NCI-H128 (cell line): ENCODE results near the gene RAB38.

Experiments used
- DNase-seq: peaks from one replicate; lab custom pipeline; 2025; ENCODE audit not compliant: unreplicated experiment; lab: John Stamatoyannopoulos, UW

The RAB38 gene

DNA sequence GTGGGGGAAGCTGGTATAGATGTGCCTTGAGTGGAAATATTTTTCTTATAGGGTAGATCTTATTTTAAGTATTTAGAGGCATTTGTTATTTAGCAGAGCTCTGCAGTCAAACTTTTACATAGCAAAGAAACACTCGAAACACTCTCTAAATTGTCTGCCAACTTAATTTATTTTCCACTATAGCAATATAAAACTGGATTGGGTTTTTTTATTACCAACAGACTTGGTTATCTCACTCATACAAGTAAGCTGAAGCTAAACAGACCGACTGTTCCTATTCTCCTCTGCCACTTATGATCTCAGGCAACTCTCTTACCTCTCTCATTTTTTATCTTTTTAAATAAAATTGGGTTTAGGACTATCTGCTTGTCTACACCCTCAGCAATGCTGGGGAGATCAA, 4.6 kb downstream of the RAB38 start:
- no peak for DNase-seq

DNA sequence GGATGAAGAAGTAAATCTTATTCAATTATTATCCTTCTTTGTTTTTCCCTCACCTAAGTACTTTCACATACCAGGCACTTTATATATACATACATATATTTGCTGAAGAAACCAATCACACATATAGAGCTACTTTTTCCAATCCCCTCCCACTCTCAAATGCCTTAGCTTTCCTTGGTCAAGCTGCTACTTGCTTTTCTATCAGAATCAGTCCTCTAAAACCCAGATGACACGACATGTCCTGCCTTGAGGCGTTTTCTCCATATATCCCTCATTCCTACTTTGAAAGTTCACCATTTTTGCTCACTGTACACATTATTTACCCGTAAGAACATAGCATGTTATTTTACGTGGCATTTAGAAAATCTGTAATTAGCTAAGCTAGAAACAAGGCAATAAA, 5.4 kb downstream of the RAB38 start:
- no peak for DNase-seq

DNA sequence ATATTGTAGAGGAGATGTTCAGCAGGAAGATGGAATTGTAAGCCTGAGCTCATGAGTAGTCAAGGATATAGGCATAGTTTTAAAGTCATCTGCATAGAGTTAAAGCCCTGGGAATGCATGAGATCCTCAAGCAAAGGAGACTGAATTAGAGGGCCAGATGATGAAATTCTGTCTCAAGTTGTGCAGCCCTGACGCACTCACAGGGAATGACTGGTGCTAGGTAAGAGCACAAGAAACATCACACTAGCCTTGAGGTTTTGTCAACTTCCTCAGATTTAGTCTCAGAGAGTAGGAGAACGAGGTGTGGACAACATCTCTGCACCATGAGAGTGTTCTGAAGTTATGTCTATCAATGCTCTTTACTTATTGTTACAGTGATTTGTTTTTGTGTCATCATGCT, 5.8 kb downstream of the RAB38 start:
- no peak for DNase-seq

DNA sequence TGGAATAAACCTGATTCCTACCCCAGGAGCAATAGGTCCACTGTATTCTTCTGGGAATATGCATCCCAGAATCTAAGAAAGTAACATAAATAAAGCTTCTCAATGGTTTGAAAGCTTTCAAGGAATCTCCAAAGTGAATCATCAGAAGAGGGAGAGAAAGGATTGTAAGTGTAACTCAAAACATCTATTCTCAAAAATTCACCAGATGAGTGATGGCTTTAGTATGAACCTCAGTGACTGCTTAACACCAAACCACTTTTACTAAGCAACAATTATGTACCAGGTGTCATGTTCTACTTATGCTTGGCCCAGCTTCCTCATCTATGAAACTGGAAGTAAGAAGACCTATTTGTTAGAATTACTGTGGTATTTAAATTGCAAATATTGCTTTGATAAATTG, 7.4 kb downstream of the RAB38 start:
- no peak for DNase-seq

DNA sequence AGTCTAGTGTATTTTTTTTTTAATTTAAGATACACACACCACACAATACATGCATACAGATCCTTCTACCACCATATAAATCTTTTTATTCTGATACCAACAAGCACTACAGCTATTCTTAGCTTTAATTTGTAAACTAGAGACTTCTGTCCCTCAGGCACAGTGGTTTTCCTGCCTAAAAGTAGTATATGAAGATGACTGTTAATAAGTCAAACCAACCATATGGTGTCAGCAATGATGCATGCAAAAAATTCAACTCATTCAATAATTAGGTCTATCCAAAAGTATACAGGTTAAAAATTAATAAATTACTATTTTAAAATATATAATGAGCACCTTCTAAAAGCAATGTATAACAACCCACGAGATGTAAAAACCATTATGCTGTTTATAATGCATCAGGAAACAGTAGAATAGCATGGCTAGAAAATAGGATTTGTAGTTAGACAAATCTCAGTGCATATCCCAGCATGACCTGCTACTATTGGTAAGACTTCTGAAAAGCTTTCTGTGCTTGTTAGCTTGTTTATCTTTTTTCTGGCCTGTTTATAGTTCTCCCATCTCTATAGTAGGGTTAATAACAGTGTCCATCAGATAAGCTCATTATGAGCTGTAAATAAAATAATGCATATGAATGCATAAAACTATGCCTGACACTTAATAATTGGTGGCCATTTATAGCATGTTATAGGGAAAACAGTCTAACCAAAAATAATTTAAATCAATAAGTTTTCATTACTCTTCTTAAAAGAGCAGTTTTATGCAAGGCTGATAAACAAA, 10.2 kb downstream of the RAB38 start:
- DNase-seq = no peak

DNA sequence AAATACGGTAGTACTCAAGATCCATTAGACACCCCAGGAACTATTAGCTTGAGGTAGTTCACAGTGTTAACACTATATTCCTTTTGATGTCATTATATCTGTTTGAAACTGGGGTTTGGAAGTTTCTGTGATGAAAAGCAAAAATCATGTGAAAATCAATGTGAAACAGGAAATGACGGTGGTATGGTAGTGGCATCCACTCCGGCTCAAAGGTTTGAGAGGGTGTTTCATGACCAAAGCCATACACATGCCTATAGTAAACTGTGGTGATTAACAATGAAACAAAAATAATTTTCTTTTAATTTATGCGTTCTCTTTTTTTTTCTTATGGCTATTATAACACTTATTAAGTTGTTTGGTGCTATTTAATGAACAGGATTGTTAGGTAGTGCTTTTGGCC, 10.9 kb downstream of the RAB38 start:
- DNase-seq = no peak

DNA sequence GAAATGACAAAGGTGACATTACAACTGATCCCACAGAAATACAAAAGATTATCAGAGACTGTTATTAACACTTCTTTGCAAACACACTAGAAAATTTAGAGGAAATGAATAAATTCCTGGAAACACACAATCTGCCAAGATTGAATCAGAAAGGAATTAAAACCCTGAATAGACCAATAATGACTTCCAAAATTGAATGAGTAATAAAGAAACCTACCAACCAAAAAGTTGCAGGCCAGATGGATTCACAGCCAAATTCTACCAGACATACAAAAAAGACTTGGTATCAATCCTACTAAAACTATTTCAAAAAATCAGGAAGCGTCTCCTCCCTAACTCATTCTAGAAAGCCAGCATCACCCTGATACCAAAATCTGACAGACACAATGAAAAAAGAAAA, 17.2 kb downstream of the RAB38 start:
- no peak for DNase-seq

DNA sequence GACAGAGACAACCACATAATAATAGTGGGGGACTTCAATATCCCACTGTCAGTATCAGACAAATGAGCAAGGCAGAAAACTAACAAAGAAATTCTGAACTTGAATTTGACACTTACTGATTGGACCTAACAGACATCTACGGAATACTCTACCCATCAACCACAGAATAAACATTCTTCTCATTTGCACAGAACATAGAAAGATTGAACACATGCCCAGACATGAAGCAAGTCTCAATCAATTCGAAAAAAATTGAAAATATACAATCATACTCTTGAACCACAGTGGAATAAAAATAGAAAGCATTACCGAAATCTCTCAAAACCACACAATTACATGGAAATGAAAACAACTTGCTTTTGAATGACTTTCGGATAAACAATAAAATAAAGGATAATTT, 17.9 kb downstream of the RAB38 start:
- DNase-seq = no peak

DNA sequence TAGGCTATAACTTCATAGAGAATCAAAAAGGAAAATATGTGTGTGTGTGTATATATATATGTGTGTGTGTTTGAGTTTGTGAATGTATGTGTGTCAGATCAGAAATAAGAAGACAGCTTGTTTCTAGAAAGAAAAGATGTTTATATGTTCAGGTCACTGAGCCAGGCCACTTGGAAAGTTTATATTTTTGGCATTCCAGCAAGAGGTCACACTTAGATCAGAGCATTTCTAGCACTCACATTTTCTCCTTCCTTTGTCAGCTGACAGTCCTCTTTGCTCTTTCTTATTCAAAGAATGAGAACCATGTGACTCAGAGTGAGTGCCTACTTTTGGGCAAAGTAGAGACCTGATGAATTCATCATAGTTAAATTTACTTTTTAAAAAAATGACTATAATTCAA, 22.9 kb downstream of the RAB38 start:
- DNase-seq = no peak

DNA sequence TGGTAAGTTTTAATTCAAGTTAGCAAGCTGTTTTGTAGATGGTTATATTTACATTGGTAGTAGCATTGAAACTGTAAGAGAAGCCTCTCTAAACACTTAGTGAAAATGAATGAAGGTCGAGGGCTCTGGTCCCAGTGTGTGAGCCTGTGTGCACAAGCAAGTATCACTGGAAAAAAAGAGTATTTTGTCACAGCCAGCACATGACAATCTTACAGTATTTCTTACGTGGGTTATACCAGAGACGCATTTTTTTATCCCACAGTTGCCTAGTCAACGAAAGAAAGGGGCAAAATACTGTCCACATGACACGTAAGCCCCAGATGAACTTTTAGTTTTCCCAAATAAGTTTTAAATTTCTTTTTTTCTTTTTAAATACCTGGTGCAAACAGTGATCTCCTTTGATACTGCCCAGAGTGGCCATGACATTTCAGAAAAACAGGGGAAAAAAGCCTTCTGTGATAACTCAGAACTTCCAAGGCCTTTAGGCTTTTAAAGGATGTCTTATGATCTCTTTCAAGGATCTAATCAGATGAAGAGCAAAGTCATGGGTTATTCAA, 23.5 kb downstream of the RAB38 start:
- no peak for DNase-seq

DNA sequence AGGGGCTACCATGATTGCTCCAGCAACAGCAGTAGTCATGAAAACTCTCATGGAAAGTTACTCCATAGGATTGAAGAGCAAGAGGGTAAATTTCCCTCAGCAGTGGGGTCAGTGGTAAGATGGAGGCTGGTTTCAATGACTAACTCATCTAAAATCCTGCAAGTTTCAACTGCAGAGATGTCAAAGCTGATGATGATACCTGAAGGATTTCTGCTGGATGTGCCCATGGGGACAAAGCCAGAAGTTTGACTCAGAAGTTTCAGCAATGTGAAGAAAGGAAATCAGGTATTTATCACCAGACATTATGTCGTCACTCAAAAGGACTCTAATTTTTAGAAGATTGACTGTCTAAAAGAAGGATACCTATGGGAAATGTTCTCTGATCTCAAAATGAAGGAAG, 29.1 kb downstream of the RAB38 start:
- no peak for DNase-seq

DNA sequence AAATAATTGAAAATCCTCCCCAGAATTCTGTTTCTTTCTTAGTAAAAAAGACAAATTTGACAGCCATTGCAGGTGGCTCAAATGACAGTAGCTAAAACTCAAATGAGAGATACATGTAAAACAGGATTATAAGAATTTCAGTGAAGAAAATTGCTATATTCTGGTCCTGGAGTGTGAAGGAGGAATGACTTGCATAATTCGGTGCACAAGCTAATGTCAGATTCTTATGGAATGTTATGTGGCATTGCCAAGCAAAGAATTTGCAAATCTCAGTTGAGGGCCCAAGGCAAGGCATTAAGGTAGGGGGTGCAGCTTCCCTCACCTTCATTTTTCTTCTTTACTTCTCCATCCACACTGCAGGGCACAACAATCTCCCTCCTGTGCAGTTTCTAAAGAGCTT, 35.4 kb downstream of the RAB38 start:
- no peak for DNase-seq

DNA sequence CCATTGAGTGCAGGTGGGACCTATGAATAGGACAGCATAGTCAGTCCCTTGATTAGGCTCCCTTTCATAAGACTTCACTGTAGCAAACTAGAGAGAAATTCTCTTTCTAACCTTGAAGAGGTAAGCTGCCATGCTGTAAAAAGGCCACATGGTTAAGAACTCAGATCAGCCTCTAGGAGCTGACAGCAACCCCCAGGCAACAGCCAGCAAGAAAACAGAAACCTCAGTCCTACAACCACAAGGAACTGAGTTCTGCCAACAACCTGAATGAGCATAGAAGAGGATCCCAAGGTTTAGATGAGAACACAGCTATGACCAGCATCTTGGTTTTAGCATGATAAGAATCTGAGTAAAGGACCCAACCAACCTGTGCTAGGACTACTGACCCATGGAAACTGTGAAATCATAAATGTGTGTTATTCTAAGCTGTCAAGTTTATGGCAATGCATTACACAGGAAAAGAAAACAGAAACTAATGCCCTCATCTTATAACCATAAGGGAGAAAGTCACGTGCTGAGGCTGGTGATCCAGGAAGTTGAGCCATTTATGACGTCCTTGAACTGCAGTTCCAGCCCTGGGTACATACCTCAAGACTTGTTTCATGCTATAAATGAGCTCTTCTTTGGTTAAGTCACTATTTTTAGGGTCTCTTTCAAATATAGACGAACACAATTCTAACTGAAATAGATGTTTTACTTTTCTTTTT, 43.3 kb downstream of the RAB38 start:
- DNase-seq = no peak

DNA sequence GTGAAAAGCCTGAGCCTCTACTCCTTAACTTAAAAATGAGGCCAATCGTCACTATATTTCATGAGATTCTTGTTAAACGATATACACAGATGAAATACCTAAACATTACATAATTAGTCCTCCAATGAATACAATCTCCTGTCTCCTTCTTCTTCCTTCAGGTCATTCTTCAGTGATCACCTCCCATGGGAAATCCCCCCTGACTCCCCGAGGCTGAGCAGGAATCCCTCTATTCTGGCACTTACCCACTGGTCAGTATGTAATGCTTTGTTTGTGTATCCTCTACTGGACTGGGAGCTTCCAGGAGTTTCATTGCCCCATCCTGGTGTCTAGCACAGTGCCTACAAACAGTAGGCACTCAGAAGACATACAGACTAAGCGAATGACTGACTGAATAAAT, 52.3 kb downstream of the RAB38 start:
- no peak for DNase-seq

DNA sequence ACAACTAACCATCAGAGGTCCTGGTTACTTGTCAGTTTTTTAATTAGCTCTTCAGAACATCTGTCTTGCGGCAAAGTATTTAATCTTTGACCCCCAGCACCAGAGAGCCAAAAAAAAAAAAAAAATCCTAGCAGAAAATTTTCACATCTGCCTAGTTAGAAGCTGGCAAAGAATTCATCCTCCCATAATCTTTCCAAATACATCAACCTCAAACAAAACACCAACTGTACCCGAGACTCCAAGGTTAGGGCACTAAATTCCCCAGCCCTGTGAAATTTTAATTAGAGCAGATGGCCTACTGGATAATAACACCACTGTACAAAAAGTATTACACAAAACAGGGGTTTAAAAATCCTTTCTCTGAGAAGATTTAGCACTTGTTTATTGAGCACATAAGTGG, 55.7 kb downstream of the RAB38 start:
- DNase-seq = no peak

DNA sequence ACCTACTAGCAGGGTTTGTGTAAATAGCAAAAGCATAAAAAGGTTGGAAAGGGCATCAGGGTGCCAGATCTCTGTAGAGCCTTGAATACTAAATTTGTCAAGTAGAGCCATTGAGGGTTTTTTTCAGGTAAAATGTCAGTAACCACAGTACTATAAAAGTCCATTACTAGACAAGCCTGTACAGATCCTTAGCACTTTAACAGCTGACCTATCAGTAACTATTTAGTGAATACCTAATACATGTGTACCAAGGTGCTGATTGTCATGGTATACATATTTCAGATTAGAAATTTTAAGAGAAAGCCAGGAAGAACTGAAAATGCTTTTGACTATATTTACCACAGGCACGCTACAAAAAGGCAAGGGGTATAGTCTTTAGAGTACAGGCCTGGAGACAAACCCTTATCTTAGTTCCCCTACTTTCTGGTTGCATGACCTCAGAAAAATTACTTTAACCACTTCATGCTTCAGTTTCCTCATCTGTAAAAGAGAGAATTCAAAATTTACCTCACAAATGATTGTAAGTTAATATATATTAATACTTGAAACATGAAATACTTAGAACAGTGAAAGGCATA, 57.9 kb downstream of the RAB38 start:
- DNase-seq = no peak

DNA sequence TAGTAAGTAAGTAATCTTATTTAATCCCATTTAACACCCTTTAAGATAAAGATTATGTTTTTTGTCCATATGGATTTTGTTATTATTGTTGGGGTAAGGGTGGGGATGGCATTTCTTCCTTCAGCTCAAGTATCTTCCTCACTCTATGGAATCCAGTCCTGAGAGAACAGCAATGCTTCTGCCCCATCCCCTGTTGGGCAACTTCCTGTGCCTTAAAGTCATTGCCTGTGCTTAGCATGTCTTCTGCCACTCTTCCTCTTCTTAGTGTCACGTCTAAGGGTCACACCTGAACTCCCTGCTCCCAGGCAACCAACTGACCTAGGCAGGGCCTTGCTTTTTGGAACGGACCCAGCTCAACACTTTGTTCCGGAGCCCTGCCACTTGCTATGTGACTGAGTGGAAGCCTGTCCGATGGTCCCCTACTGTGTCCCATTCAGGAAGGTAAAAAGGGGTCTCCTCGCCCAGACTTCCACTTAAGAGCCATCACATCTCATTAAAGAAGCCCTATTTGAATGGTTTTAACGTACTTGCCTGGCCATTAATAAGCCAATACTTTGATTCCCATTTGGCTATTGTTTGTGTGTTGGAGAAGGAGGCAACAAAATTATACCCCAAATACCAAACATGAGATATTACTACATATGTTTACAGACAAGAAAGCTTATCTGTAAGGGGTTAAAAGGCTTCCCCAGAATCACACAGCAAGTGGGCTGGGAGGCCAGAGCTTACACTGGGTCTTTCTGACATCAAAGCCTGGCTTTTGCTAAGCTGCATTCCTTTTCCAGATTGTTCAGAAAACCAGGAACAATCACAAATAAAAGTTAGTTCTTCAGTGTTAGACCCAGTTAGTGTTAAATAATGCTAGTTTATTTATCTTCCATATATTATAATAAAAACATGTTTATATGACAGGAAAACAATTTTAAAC, 59.2 kb downstream of the RAB38 start:
- DNase-seq = no peak

DNA sequence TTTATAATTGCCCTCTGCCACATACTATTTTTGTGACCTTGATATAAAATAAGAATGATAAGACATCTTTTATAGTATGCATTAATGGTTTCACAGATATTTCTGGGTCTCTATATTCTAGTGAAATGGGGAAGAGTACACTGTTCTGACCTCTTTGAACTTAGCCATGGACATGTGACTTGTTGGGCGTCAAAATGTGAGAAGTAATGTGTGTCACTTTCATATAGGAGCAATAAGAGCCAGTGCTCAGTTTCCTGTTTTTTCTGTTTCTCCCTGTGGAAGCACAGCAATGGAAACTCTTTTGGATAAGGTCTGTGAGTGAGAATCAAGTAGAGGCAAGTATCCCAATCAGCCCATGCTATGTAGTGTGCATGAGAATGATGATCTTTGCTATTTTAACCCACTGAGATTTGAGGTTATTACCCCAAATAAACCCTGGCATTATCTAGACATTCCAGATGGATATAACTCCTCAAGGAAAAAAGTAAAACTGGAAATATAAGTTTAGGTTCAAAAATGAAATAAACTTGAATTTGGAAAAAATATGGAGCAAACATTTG, 60.7 kb downstream of the RAB38 start:
- DNase-seq = no peak

DNA sequence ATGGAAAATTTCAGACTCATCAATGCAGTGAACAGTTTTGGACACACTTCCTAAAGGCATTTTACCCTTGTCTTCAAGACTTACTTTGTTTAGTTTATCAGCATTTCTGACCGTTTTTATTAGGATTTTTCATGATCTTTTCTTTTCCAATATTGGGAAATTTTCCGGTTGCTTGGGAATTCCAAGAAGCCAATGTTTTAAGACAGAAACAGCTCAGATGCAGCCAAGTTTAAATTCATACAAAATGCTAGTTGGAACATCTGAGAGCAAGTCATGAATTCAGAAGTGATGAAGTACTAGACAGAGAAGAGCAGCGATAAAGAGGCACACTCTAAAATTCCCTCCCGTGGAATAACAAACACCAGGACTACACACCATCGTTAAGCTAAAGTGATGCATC, 68.6 kb downstream of the RAB38 start:
- DNase-seq = no peak

DNA sequence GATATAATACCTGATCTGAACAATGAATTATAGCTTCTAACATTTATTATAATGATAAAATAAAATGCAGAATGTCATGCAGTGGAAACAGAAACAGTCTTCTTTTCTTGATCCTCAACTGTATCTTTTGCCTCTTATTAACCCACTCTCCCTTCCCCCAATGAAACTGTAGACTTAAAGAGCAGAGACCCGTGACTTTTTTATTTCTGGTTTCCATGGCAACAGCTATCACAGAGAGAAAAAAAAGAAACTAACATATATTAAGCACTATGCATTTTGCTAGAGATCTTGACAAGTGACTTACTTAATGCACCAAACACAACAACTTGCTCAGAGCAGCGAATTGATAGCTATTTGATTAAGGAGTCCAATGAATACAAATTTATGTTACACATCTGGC, 69.3 kb downstream of the RAB38 start:
- no peak for DNase-seq

DNA sequence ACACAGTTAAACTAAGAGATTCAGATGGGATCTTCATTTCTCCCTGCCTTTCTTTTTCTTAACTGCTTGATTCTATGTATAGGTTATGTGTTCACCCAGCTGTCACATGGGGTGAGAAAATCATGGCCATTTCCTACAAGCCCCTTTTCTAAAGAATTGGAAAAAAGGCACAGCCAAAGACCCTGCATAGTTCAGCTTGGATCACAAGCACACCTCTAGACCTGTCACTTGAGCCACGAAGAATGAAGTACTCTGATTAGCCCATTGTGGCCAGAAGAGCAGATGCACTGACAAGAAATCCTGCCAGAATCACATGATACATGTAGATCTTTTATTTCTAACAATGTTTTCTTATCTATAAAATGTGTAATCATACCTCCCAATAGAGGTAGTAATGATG, 69.7 kb downstream of the RAB38 start:
- no peak for DNase-seq
